ENCODE data around the gene FAM210B.
"Not testable (repeated sequence)": the region's sequence is repeated elsewhere in the genome, so short reads cannot be mapped to it uniquely, and the experiment has no call there.

DNA sequence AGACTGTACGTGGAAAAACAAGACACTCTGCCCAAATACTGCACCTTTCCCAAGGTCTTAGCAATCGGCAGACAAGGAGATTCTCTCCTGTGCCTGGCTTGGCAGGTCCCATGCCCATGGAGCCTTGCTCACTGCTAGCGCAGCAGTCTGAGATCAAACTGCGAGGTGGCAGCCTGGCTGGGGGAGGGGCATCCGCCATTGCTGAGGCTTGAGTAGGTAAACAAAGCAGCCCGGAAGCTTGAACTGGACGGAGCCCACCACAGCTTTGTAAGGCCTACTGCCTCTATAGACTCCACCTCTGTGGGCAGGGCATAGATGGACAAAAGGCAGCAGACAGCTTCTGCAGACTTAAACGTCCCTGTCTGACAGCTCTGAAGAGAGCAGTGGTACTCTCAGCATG lies 22.1 kb upstream of the FAM210B start:
- TF ChIP-seq, protein P1, sequence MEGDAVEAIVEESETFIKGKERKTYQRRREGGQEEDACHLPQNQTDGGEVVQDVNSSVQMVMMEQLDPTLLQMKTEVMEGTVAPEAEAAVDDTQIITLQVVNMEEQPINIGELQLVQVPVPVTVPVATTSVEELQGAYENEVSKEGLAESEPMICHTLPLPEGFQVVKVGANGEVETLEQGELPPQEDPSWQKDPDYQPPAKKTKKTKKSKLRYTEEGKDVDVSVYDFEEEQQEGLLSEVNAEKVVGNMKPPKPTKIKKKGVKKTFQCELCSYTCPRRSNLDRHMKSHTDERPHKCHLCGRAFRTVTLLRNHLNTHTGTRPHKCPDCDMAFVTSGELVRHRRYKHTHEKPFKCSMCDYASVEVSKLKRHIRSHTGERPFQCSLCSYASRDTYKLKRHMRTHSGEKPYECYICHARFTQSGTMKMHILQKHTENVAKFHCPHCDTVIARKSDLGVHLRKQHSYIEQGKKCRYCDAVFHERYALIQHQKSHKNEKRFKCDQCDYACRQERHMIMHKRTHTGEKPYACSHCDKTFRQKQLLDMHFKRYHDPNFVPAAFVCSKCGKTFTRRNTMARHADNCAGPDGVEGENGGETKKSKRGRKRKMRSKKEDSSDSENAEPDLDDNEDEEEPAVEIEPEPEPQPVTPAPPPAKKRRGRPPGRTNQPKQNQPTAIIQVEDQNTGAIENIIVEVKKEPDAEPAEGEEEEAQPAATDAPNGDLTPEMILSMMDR (IDR thresholded peaks at IDR 0.05; ENCODE audit: low read depth, low read length, poor library complexity, severe bottlenecking): not testable (repeated sequence)
- not testable (repeated sequence) for TF ChIP-seq EZH2phosphoT487 (IDR thresholded peaks at IDR 0.05; ENCODE audit: borderline replicate concordance, low read length)
